HepG2 (cell line): ENCODE results near the gene USP10. TPM values are rescaled to one million over a fixed set of nuclear protein-coding genes. Genes with fewer than 3 reads are reported as not detected.

ENCODE experiments used
- ATAC-seq: fragments of 200-7000 bp; cut with Tn5 transposase; 3 replicates; pipeline ENCODE4 v1.9.1; 2020; ENCODE audit warnings: mild to moderate bottlenecking, moderate library complexity
- BruUV-seq: library from RNA; stranded (reverse); fragments of 400-500 nt; replicated peaks from 2 replicates; lab custom pipeline; 2021; lab: Mats Ljungman, UMichigan
- CTCF ChIA-PET: fragments of 300-600 bp; formaldehyde crosslinking; extraction: SDS; loops from one replicate; lab custom pipeline; 2021; ENCODE audit warnings: low total read pairs, inconsistent platforms, low intra/inter-chr PET ratio; lab: Yijun Ruan, JAX
- POLR2A ChIA-PET: fragments of 350-600 bp; sonication (Branson Sonifier 250); formaldehyde crosslinking; loops from one replicate; lab custom pipeline; 2020; ENCODE audit warnings: antibody characterized with exemption, inconsistent platforms; lab: Yijun Ruan, JAX
- DNase-seq: peaks from one replicate; pipeline ENCODE4 v3.0.0-alpha.2; 2015; ENCODE audit warnings: low spot score
- FAIRE-seq: peaks from 3 replicates; lab custom pipeline; 2011; peaks lifted over from hg19 to GRCh38; lab: Jason Lieb, UNC
- H2AFZ ChIP-seq: one replicate; pipeline ENCODE4 v1.6.1; 2011; ENCODE audit warnings: low read length, inconsistent platforms
- H3K27ac ChIP-seq: fragments of 300-600 bp; 3 replicates; pipeline ENCODE4 v1.8.0; 2011; ENCODE audit warnings: mixed run types, mild to moderate bottlenecking, mixed read lengths, low read length, inconsistent platforms; ENCODE audit not compliant: insufficient read depth; ENCODE audit errors: extremely low read length
- H3K27me3 ChIP-seq, 2 experiments: fragments of 200-600 bp in 1 of 2; 2 replicates in 1 of 2; 3 replicates in 1 of 2; pipeline versions ENCODE4 v1.6.0 to v1.8.0; 2011; ENCODE audit warnings: low read length in 2 of 2, mild to moderate bottlenecking in 2 of 2, moderate library complexity in 2 of 2, inconsistent platforms in 1 of 2; ENCODE audit not compliant: insufficient read depth in 2 of 2, control insufficient read depth in 1 of 2
- H3K36me3 ChIP-seq, 2 experiments: fragments of 200-600 bp in 1 of 2; replicated peaks in 1 of 2; 2 replicates in 1 of 2; 3 replicates in 1 of 2; pipeline versions ENCODE4 v1.5.1 to v1.8.0; 2011; ENCODE audit warnings: low read length in 2 of 2, inconsistent platforms in 1 of 2; ENCODE audit not compliant: insufficient read depth in 2 of 2, control insufficient read depth in 1 of 2
- H3K4me1 ChIP-seq: 2 replicates; pipeline ENCODE4 v1.5.1; 2012; ENCODE audit warnings: low read length, inconsistent platforms; ENCODE audit not compliant: insufficient read depth
- H3K4me2 ChIP-seq: 2 replicates; pipeline ENCODE4 v1.6.0; 2011; ENCODE audit warnings: low read depth, low read length, inconsistent platforms
- H3K4me3 ChIP-seq, 3 experiments: fragments of 200-600 bp in 1 of 3; sonication (generic), shearing (Covaris generic) in 1 of 3; replicated peaks in 1 of 3; 2 replicates each; pipeline ENCODE4 v1.5.1; 2011 to 2016; ENCODE audit warnings: low read length in 3 of 3, inconsistent platforms in 2 of 3, low read depth in 2 of 3, mild to moderate bottlenecking in 2 of 3, control low read depth in 1 of 3, mixed read lengths in 1 of 3; ENCODE audit not compliant: insufficient read depth in 1 of 3
- H3K79me2 ChIP-seq: one replicate; pipeline ENCODE4 v1.6.1; 2011; ENCODE audit warnings: low read length, inconsistent platforms; ENCODE audit not compliant: insufficient read depth
- H3K9ac ChIP-seq: 2 replicates; pipeline ENCODE4 v1.6.0; 2011; ENCODE audit warnings: mild to moderate bottlenecking, low read depth, low read length, inconsistent platforms; ENCODE audit not compliant: insufficient read depth
- H3K9me3 ChIP-seq: 2 replicates; pipeline ENCODE4 v1.5.1; 2012; ENCODE audit warnings: mild to moderate bottlenecking, low read length
- H4K20me1 ChIP-seq: 2 replicates; pipeline ENCODE4 v1.6.0; 2011; ENCODE audit warnings: inconsistent platforms, mild to moderate bottlenecking, low read length, moderate library complexity; ENCODE audit not compliant: insufficient read depth
- GLMP ChIP-seq: sonication (generic); formaldehyde crosslinking; IDR thresholded peaks from 2 replicates; pipeline ENCODE4 v1.9.0; 2021; ENCODE audit warnings: missing genetic modification reagents, mild to moderate bottlenecking, borderline replicate concordance
- JDP2 ChIP-seq: sonication (generic); formaldehyde crosslinking; IDR thresholded peaks from 2 replicates; pipeline ENCODE4 v1.8.1; 2022; ENCODE audit warnings: missing genetic modification reagents, borderline replicate concordance
- NFYB ChIP-seq: sonication (generic); formaldehyde crosslinking; IDR thresholded peaks from 2 replicates; pipeline ENCODE4 v1.4.0; 2020; ENCODE audit warnings: missing genetic modification reagents
- SRY ChIP-seq: sonication (generic); formaldehyde crosslinking; IDR thresholded peaks from 2 replicates; pipeline ENCODE4 v1.8.0; 2022; ENCODE audit warnings: mild to moderate bottlenecking, missing genetic modification reagents
- ZFP91 ChIP-seq: sonication (generic); formaldehyde crosslinking; IDR thresholded peaks from 2 replicates; pipeline ENCODE4 v1.9.0; 2022; ENCODE audit warnings: missing genetic modification reagents, mild to moderate bottlenecking, borderline replicate concordance
- ZNF326 ChIP-seq: sonication (generic); formaldehyde crosslinking; IDR thresholded peaks from 2 replicates; pipeline ENCODE4 v1.4.0; 2020; ENCODE audit warnings: missing genetic modification reagents, borderline replicate concordance
- ZNF7 ChIP-seq: IDR thresholded peaks from 2 replicates; pipeline ENCODE4 v1.6.1; 2016; ENCODE audit warnings: missing biosample characterization, missing genetic modification reagents
- WGBS: methylation state at CpG from one replicate; pipeline ENCODE4 v1.1.6; 2017; ENCODE audit warnings: low lambda C conversion rate; 5-methylcytosine and 5-hydroxymethylcytosine counted together
- in situ Hi-C: cut with HindIII; loops from 2 replicates; pipeline ENCODE4 v1.10.0; 2017; ENCODE audit warnings: low pct_unique_long_range_greater_than_20kb; ENCODE audit not compliant: extremely low pct_ligation_motif_present
- intact Hi-C: fragments of 100-400 bp; cut with micrococcal nuclease; formaldehyde crosslinking; loops from one replicate; pipeline ENCODE4 v1.10.0; 2022; ENCODE audit not compliant: unreplicated experiment
- polyA plus RNA-seq, 8 experiments: library from polyadenylated mRNA; depleted of rRNA in 3 of 8; stranded (reverse) in 7 of 8; unstranded in 1 of 8; fragments of >200 nt; fragmentation: Illumina TruSeq in 4 of 8; extraction: Trizol in 4 of 8; gene quantifications; 2 replicates each; pipeline versions ENCODE4 v1.2.1 to v1.2.3, GENCODE V29; 2011 to 2016; ENCODE audit warnings: low read depth in 4 of 8, missing spikeins in 1 of 8, mixed read lengths in 1 of 8; ENCODE audit not compliant: insufficient read depth in 1 of 8
- total RNA-seq, 5 experiments: library from RNA; depleted of rRNA; stranded (reverse); fragments of >200 nt; fragmentation: Illumina TruSeq; extraction: Trizol; gene quantifications; 2 replicates each; pipeline ENCODE4 v1.2.3, GENCODE V29; 2016; ENCODE audit warnings: low read depth in 1 of 5
- TF ChIP-seq, protein P1 (sequence below): sonication (generic); formaldehyde crosslinking; IDR thresholded peaks from 2 replicates; pipeline ENCODE4 v1.4.0; 2020; ENCODE audit warnings: missing genetic modification reagents
- TF ChIP-seq, protein P2 (sequence below): sonication (generic); formaldehyde crosslinking; IDR thresholded peaks from 2 replicates; pipeline ENCODE4 v1.4.0; 2020; ENCODE audit warnings: missing genetic modification reagents
- TF ChIP-seq, protein P3 (sequence below): sonication (generic); formaldehyde crosslinking; IDR thresholded peaks from 2 replicates; pipeline ENCODE4 v1.5.0; 2020; ENCODE audit warnings: mild to moderate bottlenecking, missing genetic modification reagents

USP10 gene
- total and polyA plus RNA-seq, 2 of the 13 experiments (the other 11 are each of a cell fraction or from before 2014, with no cell fraction given), result 79.1 to 122 TPM

DNA sequence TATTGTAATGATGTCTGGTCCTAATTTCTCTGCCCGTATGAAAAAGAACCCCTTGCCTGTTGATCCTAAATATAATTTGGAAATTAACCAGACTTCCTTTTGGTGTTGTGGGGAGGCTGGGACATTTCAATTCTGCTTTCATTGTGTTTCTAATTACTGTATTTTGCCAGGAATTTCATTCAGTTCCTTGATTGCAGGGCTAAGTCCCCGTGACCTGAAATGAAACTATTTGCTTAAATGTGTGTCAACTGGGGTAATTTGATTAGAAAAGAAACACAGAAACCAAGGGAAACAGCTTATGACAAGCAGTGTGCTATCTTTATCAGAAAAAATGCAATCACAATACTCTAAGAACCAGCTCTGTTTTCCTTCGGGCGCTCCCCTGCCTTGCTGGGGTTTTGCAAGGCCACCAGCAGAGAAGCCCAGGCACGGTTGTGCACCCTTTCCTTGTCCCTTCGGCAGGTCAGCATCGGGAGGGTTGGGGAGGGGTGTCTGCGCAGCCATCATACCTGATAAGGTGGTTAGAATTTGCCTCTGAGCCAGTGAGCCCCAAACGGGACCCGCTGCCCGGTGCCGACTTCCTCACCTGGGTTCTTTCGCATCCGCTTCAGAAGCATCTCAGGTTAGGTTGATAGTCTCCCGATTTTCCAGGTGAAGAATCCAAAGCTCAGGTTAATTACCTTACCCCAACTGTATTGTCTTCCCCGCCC is 32.0 kb upstream of the USP10 start:
- FAIRE-seq (no peak), DNase-seq (no peak), ATAC-seq (no peak)
- H3K4me2 ChIP-seq, result no peak overlapping the region
- H2AFZ ChIP-seq, result no peak overlapping the region
- no peaks in the 10 kb centered on the region for H3K9me3 ChIP-seq
- ChIA-PET POLR2A (no interaction called here), CTCF (no interaction called here)
- no peaks in the 10 kb centered on the region for H3K79me2 ChIP-seq
- no peaks in the 10 kb centered on the region for H3K27me3 ChIP-seq
- 91% methylated on average over 16 of the region's 16 CpGs for WGBS
- no peak overlapping the region for H3K9ac ChIP-seq
- H3K36me3 ChIP-seq, result peaks cover 4 to 13% of the 10 kb centered on the region in 2 experiments; a peak in 4 of 5 replicates
- H3K27ac ChIP-seq, result no peak overlapping the region
- intact Hi-C loops, result no loop called here
- in situ Hi-C loops, result no loop called here
- H3K4me3 ChIP-seq, result no peak overlapping the region
- no peaks in the 10 kb centered on the region for H4K20me1 ChIP-seq
- peaks cover 10% of the 10 kb centered on the region for H3K4me1 ChIP-seq
- no TSS peak for BruUV-seq
- TF ChIP-seq, protein P1, sequence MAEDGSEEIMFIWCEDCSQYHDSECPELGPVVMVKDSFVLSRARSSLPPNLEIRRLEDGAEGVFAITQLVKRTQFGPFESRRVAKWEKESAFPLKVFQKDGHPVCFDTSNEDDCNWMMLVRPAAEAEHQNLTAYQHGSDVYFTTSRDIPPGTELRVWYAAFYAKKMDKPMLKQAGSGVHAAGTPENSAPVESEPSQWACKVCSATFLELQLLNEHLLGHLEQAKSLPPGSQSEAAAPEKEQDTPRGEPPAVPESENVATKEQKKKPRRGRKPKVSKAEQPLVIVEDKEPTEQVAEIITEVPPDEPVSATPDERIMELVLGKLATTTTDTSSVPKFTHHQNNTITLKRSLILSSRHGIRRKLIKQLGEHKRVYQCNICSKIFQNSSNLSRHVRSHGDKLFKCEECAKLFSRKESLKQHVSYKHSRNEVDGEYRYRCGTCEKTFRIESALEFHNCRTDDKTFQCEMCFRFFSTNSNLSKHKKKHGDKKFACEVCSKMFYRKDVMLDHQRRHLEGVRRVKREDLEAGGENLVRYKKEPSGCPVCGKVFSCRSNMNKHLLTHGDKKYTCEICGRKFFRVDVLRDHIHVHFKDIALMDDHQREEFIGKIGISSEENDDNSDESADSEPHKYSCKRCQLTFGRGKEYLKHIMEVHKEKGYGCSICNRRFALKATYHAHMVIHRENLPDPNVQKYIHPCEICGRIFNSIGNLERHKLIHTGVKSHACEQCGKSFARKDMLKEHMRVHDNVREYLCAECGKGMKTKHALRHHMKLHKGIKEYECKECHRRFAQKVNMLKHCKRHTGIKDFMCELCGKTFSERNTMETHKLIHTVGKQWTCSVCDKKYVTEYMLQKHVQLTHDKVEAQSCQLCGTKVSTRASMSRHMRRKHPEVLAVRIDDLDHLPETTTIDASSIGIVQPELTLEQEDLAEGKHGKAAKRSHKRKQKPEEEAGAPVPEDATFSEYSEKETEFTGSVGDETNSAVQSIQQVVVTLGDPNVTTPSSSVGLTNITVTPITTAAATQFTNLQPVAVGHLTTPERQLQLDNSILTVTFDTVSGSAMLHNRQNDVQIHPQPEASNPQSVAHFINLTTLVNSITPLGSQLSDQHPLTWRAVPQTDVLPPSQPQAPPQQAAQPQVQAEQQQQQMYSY, result no peak
- TF ChIP-seq NFYB, result no peak
- TF ChIP-seq ZNF7, result no peak
- TF ChIP-seq ZFP91, result no peak
- no peak for TF ChIP-seq GLMP (CRISPR knock-in tag)
- TF ChIP-seq, protein P2, sequence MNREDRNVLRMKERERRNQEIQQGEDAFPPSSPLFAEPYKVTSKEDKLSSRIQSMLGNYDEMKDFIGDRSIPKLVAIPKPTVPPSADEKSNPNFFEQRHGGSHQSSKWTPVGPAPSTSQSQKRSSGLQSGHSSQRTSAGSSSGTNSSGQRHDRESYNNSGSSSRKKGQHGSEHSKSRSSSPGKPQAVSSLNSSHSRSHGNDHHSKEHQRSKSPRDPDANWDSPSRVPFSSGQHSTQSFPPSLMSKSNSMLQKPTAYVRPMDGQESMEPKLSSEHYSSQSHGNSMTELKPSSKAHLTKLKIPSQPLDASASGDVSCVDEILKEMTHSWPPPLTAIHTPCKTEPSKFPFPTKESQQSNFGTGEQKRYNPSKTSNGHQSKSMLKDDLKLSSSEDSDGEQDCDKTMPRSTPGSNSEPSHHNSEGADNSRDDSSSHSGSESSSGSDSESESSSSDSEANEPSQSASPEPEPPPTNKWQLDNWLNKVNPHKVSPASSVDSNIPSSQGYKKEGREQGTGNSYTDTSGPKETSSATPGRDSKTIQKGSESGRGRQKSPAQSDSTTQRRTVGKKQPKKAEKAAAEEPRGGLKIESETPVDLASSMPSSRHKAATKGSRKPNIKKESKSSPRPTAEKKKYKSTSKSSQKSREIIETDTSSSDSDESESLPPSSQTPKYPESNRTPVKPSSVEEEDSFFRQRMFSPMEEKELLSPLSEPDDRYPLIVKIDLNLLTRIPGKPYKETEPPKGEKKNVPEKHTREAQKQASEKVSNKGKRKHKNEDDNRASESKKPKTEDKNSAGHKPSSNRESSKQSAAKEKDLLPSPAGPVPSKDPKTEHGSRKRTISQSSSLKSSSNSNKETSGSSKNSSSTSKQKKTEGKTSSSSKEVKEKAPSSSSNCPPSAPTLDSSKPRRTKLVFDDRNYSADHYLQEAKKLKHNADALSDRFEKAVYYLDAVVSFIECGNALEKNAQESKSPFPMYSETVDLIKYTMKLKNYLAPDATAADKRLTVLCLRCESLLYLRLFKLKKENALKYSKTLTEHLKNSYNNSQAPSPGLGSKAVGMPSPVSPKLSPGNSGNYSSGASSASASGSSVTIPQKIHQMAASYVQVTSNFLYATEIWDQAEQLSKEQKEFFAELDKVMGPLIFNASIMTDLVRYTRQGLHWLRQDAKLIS (CRISPR knock-in tag), result no peak
- TF ChIP-seq, protein P3, sequence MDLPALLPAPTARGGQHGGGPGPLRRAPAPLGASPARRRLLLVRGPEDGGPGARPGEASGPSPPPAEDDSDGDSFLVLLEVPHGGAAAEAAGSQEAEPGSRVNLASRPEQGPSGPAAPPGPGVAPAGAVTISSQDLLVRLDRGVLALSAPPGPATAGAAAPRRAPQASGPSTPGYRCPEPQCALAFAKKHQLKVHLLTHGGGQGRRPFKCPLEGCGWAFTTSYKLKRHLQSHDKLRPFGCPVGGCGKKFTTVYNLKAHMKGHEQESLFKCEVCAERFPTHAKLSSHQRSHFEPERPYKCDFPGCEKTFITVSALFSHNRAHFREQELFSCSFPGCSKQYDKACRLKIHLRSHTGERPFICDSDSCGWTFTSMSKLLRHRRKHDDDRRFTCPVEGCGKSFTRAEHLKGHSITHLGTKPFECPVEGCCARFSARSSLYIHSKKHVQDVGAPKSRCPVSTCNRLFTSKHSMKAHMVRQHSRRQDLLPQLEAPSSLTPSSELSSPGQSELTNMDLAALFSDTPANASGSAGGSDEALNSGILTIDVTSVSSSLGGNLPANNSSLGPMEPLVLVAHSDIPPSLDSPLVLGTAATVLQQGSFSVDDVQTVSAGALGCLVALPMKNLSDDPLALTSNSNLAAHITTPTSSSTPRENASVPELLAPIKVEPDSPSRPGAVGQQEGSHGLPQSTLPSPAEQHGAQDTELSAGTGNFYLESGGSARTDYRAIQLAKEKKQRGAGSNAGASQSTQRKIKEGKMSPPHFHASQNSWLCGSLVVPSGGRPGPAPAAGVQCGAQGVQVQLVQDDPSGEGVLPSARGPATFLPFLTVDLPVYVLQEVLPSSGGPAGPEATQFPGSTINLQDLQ (CRISPR knock-in tag), result no peak
- TF ChIP-seq JDP2 (CRISPR knock-in tag), result no peak
- TF ChIP-seq SRY (CRISPR knock-in tag), result no peak
- TF ChIP-seq ZNF326, result no peak
